ENCODE measurements around the gene LCP2.

LCP2 gene

GRCh38 chr5:170292179-170293104, 5.1 kb downstream of the LCP2 start:
- no peak for TF ChIP-seq SPI1 (IDR thresholded peaks at IDR 0.05; ENCODE audit: borderline replicate concordance, low read depth)
- TF ChIP-seq GABPA (IDR thresholded peaks at IDR 0.05; ENCODE audit: low read depth): no peak
- TF ChIP-seq REST (IDR thresholded peaks at IDR 0.05; ENCODE audit: insufficient replicate concordance, low read depth): no peak
- TF ChIP-seq, protein P1, sequence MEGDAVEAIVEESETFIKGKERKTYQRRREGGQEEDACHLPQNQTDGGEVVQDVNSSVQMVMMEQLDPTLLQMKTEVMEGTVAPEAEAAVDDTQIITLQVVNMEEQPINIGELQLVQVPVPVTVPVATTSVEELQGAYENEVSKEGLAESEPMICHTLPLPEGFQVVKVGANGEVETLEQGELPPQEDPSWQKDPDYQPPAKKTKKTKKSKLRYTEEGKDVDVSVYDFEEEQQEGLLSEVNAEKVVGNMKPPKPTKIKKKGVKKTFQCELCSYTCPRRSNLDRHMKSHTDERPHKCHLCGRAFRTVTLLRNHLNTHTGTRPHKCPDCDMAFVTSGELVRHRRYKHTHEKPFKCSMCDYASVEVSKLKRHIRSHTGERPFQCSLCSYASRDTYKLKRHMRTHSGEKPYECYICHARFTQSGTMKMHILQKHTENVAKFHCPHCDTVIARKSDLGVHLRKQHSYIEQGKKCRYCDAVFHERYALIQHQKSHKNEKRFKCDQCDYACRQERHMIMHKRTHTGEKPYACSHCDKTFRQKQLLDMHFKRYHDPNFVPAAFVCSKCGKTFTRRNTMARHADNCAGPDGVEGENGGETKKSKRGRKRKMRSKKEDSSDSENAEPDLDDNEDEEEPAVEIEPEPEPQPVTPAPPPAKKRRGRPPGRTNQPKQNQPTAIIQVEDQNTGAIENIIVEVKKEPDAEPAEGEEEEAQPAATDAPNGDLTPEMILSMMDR (IDR thresholded peaks at IDR 0.05; ENCODE audit: insufficient read depth, low read length): no peak
- no peak for TF ChIP-seq POLR2AphosphoS5 (IDR thresholded peaks at IDR 0.05; ENCODE audit: low read depth)
- Histone ChIP-seq H3K4me3 (replicated peaks; ENCODE audit: insufficient read depth, low read length) (no peak overlapping the region), H3K27ac (replicated peaks) (no peak overlapping the region; the same call in 1 of the 2 replicates), H3K27me3 (ENCODE audit: insufficient read depth, poor library complexity, severe bottlenecking) (no peaks in the 10 kb centered on the region)
- no peak for DNase-seq (ENCODE audit: low read depth in 1 of 2, low spot score in 1 of 2)

- no peak overlapping the region for H3K4me3 ChIP-seq (replicated peaks; ENCODE audit: insufficient read depth, low read length)
- TF ChIP-seq REST (IDR thresholded peaks at IDR 0.05; ENCODE audit: insufficient replicate concordance, low read depth) (no peak), POLR2AphosphoS5 (IDR thresholded peaks at IDR 0.05; ENCODE audit: low read depth) (peak; percentile 51)
- no peaks in the 10 kb centered on the region for H3K27me3 ChIP-seq (ENCODE audit: insufficient read depth, poor library complexity, severe bottlenecking)
- H3K27ac ChIP-seq (replicated peaks): peak overlapping the region; percentile 84
- DNase-seq (ENCODE audit: low read depth in 1 of 2, low spot score in 1 of 2): peak in 1 of 2 experiments; percentile 88
Measured at GRCh38 chr5:170290498-170290897, 7.1 kb downstream of the LCP2 start.

- DNase-seq (ENCODE audit: low read depth in 1 of 2, low spot score in 1 of 2): peak in 1 of 2 experiments; percentile 46
- Histone ChIP-seq H3K27ac (replicated peaks) (peak overlapping the region; percentile 84), H3K27me3 (ENCODE audit: insufficient read depth, poor library complexity, severe bottlenecking) (no peaks in the 10 kb centered on the region), H3K4me3 (replicated peaks; ENCODE audit: insufficient read depth, low read length) (no peak overlapping the region)
- TF ChIP-seq SPI1 (IDR thresholded peaks at IDR 0.05; ENCODE audit: borderline replicate concordance, low read depth) (peak; percentile 76), GABPA (IDR thresholded peaks at IDR 0.05; ENCODE audit: low read depth) (no peak), REST (IDR thresholded peaks at IDR 0.05; ENCODE audit: insufficient replicate concordance, low read depth) (no peak), POLR2AphosphoS5 (IDR thresholded peaks at IDR 0.05; ENCODE audit: low read depth) (no peak)
- TF ChIP-seq, protein P1 (IDR thresholded peaks at IDR 0.05; ENCODE audit: insufficient read depth, low read length): no peak
Measured at GRCh38 chr5:170289764-170290163, 7.8 kb downstream of the LCP2 start.
